Measurements from ENCODE around the gene TTC6.

Gene TTC6

DNA sequence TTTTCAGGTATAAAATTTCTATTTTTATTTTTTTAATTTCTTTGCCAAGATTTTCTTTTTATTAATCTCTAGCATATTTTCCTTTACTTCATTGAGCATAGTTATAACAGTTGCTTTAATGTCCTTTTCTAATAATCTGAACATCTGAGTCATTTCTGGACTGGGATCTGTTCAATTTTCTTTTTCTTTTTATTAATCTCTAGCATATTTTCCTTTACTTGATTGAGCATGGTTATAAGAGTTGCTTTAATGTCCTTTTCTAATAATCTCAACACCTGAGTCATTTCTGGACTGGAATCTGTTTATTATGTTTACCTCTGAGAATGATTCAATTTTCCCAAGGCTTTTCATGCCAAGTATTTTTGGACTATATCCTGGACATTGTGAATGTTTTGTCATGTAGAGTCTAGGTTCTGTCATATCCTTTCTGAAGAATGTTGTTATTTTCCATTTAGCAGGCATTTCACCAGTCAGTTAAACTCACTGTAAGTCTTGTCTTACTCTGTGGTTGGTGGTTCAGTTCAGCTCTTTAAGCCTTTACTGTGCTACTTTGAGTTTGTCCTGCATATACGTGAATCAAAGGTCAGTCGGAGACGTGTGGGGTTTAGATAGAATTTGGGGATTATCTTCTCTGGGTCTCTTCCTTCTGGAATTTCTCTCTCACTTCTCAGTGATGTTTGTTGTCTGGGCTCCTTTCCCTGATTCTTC is 20.3 kb downstream of the TTC6 start:
- no peak for DNase-seq (ENCODE audit: low read depth, low spot score)
- no peak overlapping the region for H3K4me3 ChIP-seq (ENCODE audit: low read length)

DNA sequence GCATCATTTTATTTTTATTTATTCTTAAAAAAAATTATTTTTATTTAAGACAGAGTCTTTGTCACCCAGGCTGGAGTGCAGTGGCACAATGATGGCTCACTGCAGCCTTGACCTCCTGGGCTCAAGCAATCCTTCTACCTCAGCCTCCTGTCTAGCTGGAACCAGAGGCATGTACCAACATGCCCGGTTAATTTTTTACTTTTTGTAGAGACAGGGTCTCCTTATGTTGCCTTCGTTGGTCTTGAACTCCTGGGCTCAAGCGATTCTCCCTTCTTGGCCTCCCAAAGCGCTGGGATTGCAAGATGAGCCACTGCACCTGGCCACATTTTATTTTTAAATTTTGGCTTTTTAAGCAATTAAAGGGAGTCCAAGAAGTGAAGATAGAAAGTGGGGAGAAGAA is 21.4 kb downstream of the TTC6 start:
- no peak for DNase-seq (ENCODE audit: low read depth, low spot score)
- H3K4me3 ChIP-seq (ENCODE audit: low read length) = no peak overlapping the region

DNA sequence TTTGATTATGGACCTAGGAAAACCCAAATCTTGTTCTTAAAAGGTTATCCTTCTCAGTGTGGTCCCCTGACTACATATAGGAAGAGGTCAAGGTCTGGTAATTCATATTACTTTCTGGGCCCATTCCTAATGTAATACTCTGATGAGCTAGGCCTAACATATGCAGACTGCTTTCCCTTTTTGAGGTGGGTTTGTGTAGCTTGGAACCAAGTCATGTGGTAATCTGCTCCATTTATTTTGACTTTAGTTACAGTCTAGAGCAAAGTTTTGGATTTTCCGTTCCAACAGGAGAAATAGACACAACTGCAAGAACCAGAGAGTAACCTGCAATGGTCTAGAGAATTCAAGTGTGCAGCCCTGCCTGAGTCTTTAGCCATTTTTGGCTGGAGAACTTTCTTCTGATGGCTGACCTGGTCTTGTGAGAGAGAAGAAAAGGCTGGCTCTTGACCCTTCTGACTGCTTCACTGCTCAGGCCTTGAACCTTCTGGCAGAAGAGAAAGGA is 22.5 kb downstream of the TTC6 start:
- DNase-seq (ENCODE audit: low read depth, low spot score) = no peak
- no peak overlapping the region for H3K4me3 ChIP-seq (ENCODE audit: low read length)

GRCh38 chr14:37618498-37619028 is 23.1 kb downstream of the TTC6 start:
- no peak for DNase-seq (ENCODE audit: low read depth, low spot score)
- no peak overlapping the region for H3K4me3 ChIP-seq (ENCODE audit: low read length)

GRCh38 chr14:37620856-37621255 is 25.4 kb downstream of the TTC6 start:
- H3K4me3 ChIP-seq (ENCODE audit: low read length) = no peak overlapping the region
- no peak for DNase-seq (ENCODE audit: low read depth, low spot score)

DNA sequence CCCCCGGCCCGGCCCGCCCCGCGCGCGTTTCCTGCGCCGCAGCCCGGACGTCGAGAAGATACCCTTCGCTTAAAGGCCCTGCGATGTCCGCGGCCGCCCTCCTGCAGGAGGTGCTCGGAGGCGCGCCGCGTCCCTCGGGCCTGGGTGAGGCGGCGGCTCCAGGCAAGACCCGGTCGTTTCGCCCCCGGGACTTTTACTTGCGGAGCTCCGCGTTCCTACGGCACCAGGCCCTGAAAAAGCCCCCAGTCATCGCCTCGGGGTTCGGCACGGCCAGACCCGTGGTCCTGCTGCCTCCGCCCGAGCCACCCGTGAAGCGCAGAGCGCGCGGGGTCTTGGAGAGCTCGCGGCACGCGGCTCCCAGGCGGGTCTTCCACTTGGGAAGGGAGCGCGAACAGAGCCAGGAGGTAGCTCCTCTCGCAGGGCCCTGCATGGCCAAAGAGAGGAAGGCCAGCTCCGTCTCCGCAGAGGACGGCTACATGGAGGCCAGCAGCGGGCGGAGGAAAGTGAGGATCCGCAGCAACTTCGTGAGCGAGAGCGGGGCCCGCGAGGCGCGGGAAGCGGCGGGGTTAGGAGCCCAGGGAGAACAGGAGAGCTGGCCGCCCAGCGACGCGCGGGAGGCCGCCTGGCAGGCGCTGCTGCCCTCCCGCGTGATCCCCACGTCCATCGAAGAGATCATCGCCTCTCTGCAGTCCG is 26.9 kb downstream of the TTC6 start:
- no peak overlapping the region for H3K4me3 ChIP-seq (ENCODE audit: low read length)
- DNase-seq (ENCODE audit: low read depth, low spot score) = no peak

DNA sequence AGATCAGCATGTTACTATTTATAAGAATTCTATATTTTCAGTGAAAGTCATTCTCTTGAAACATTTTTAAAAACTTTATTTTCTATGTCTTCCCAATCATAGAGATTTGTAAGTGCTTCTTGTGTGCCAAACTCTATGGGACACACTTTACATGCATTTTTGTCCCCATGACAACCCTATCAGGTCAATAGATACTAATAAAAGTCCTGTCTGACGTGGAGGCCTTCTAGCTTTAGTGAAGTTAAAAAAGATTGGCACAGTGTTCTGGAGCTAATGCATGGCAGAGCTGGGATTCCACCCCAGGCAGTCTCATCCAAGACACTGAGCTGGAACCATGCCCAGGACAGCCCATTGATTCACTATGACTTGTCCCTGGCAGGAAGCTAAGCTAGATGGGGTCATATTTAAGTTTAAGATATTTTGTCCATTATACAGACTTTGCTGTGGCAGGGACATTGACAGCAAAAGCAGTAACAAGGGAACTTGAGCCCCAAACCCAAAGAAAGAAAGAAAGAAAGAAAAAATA is 28.1 kb downstream of the TTC6 start:
- no peak for DNase-seq (ENCODE audit: low read depth, low spot score)
- no peak overlapping the region for H3K4me3 ChIP-seq (ENCODE audit: low read length)

DNA sequence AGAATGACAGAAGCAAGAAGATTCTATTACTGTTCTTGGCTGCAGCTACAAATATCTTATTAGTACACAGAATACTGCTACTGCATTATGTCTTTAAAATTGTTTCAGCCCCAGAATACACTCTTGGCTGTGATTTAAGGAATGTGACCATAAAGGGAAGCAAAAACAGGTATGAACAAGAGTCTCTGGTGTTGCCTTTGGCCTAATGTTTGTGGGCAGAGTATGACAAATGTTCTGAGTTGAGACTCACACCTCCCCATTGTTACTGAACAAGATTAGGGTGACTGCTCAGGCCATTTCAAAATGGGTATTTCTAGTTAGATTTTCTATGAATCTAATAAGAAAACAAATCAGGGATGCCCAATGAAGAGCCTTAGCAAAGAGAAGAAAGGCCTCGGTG is 28.5 kb downstream of the TTC6 start:
- no peak overlapping the region for H3K4me3 ChIP-seq (ENCODE audit: low read length)
- no peak for DNase-seq (ENCODE audit: low read depth, low spot score)

GRCh38 chr14:37625597-37626595 is 30.5 kb downstream of the TTC6 start:
- no peak overlapping the region for H3K4me3 ChIP-seq (ENCODE audit: low read length)
- no peak for DNase-seq (ENCODE audit: low read depth, low spot score)

DNA sequence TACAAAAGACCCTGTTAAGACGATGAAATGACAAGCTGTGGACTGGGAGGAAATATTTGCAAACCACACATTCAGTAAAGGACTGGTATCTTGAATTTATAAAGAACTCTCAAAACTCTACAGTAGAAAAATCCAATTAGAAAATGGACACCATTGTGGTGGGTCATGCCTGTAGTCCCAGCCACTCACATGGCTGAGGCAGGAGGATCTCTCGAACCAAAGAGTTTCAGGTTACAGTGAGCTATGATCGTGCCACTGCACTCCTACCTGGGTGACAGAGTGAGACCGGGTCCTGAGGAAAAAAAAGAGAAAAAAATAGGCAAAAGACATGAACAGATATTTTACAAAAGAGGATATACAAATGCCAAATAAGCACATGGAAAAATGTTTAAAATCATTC is 41.9 kb downstream of the TTC6 start:
- no peak for DNase-seq (ENCODE audit: low read depth, low spot score)

DNA sequence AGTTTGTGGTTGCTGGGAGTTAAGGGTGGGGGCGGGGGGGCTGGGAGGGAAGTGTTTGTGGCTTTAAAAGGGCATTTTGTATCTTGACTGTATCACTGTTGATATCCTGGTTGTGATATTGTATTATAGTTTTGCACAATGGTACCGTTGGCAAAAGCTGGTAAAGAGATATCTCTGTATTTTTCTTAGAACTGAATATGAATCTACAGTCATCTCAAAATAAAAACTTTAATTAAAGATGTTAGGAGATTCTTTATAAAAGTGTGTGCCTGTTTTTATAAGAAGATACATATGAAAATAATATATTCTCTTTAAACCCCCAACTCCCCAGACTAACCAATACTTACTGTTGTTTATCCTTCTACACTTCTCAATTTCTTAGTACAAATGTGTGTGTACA is 43.2 kb downstream of the TTC6 start:
- no peak for DNase-seq (ENCODE audit: low read depth, low spot score)
- no peak overlapping the region for H3K4me3 ChIP-seq (ENCODE audit: low read length)

More for the DNA sequence above, 41.9 kb downstream of the TTC6 start:
- no peak overlapping the region for H3K4me3 ChIP-seq (ENCODE audit: low read length)

DNA sequence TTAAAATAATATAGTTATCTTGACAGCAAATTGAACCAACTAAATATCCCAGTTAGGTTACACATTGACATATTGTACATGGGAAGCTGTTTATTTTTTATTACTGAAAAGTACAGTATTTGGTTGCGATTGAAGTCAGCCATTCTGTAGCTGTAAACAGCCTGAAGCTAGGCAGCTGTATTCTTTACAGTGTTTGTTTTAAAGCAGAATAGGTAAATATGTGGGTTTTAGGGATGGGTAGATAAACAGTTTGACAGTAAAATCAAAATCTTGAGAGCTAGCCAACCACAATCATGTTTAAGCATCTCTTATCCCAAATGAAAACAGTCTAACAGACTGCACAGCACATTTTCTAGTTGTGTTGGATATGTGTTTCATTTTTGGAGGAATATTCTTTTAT is 45.7 kb downstream of the TTC6 start:
- DNase-seq (ENCODE audit: low read depth, low spot score) = no peak
- H3K4me3 ChIP-seq (ENCODE audit: low read length) = no peak overlapping the region

GRCh38 chr14:37642125-37642524 is 46.7 kb downstream of the TTC6 start:
- no peak for DNase-seq (ENCODE audit: low read depth, low spot score)
- no peak overlapping the region for H3K4me3 ChIP-seq (ENCODE audit: low read length)

DNA sequence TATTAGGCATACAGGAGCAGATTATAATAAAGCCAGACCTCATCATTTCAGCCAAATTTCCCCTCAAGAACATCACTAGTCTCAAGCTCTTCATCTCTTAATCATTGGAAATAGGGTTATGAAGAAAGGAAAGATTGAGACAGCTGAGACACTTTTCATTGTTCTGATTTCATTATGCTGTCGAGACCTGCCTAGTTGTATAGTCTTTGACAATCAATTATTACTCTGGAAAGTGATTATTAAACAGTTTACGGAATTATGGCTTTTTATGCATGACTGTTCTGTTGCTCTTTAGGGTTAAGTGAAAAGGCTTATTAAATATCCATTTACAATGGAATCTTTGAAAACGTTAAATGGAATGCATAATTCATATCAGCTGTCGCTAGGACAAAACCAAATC is 48.3 kb downstream of the TTC6 start:
- H3K4me3 ChIP-seq (ENCODE audit: low read length) = no peak overlapping the region
- no peak for DNase-seq (ENCODE audit: low read depth, low spot score)
